NB4 (cell line): ENCODE results near the gene TNIP1.

Experiments used
- CTCF ChIP-seq: IDR thresholded peaks from one replicate; pipeline ENCODE4 v1.5.1; 2012; ENCODE audit warnings: low read depth, low read length
- POLR2A ChIP-seq: IDR thresholded peaks from 2 replicates; pipeline ENCODE4 v1.6.1; 2011; ENCODE audit warnings: mild to moderate bottlenecking; ENCODE audit not compliant: insufficient read length; ENCODE audit errors: extremely low read depth

DNA sequence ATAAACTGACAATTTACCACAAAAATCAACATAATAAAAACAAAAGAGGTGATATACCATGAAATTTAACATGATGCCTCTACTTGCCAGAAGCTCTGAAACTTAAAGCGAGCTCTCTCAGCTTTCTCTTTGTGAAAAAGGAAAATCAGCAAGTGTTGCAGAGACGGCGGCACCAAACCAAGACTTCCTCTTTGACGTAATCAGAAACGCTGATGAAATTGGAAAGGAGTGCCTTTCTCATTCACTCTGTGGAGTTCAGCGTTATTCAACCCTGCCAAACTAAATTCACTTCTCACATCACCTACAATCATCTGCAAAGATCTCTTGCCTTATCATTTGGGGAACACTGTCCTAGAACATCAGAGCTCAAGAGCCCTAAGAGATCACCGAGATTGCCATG, 44.6 kb upstream of the TNIP1 start:
- no peak for TF ChIP-seq CTCF
- TF ChIP-seq POLR2A: no peak
